ENCODE results near the gene TSPO.

The TSPO gene

GRCh38 chr22:43206509-43207161, 55.3 kb downstream of the TSPO start:
- Mint-ChIP-seq H3K36me3 (no peaks in the 10 kb centered on the region), H3K4me1 (ENCODE audit: low read depth) (peaks cover 7% of the 10 kb centered on the region), H3K27ac (no peak overlapping the region)

GRCh38 chr22:43207386-43207785, 56.0 kb downstream of the TSPO start:
- Mint-ChIP-seq H3K27ac (no peak overlapping the region), H3K4me3 (no peak overlapping the region), H3K27me3 (no peaks in the 10 kb centered on the region), H3K36me3 (no peaks in the 10 kb centered on the region), H3K9me3 (ENCODE audit: low read depth) (no peaks in the 10 kb centered on the region), H3K4me1 (ENCODE audit: low read depth) (peaks cover 7% of the 10 kb centered on the region)

More at GRCh38 chr22:43206509-43207161, 55.3 kb downstream of the TSPO start:
- H3K4me3 Mint-ChIP-seq: no peak overlapping the region
- no peaks in the 10 kb centered on the region for H3K9me3 Mint-ChIP-seq (ENCODE audit: low read depth)
- H3K27me3 Mint-ChIP-seq: no peaks in the 10 kb centered on the region

DNA sequence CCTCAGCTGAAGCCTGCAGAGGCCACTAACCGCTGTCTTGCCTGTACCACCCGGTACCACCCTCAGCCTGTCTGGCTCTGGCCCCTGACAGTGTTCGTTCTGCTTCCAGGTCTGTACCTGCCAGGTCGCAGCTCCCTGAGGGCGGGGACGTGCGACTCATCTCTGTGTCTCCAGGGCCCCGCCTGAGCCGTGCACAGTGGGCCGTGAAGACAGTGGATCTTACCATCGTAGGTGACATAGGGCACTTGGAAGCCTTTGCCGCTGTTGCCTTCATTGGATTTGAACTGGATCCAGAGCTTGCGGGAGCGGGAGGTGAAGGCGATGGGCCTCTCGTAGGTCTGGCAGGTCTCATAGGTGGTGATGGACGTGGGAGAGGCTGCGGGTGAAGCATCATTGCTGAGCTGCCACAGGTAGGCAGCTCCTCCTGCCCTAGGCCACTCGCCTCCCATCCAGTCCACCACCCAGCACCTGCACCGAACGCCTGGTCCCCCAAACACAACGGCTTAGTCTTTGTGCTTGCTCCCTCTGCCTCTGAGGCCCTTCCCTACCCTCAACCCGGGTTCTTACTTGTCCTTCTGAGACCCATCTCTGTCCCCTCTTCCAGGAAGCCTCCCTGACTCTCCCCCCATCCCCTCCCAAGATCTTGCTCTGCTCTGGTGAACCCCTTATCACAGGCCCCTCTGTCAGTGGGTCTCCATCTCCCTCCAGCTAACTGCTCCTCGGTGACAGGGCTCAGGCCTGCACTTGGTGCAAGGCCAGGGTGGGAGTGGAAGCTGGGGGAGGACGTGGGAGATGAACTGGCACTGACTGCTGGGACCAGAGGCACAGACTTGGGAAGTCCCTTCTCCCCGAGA, 56.7 kb downstream of the TSPO start:
- H3K4me3 Mint-ChIP-seq: no peak overlapping the region
- H3K36me3 Mint-ChIP-seq: no peaks in the 10 kb centered on the region
- peaks cover 7% of the 10 kb centered on the region for H3K4me1 Mint-ChIP-seq (ENCODE audit: low read depth)
- H3K27ac Mint-ChIP-seq: no peak overlapping the region
- no peaks in the 10 kb centered on the region for H3K9me3 Mint-ChIP-seq (ENCODE audit: low read depth)
- H3K27me3 Mint-ChIP-seq: no peaks in the 10 kb centered on the region

DNA sequence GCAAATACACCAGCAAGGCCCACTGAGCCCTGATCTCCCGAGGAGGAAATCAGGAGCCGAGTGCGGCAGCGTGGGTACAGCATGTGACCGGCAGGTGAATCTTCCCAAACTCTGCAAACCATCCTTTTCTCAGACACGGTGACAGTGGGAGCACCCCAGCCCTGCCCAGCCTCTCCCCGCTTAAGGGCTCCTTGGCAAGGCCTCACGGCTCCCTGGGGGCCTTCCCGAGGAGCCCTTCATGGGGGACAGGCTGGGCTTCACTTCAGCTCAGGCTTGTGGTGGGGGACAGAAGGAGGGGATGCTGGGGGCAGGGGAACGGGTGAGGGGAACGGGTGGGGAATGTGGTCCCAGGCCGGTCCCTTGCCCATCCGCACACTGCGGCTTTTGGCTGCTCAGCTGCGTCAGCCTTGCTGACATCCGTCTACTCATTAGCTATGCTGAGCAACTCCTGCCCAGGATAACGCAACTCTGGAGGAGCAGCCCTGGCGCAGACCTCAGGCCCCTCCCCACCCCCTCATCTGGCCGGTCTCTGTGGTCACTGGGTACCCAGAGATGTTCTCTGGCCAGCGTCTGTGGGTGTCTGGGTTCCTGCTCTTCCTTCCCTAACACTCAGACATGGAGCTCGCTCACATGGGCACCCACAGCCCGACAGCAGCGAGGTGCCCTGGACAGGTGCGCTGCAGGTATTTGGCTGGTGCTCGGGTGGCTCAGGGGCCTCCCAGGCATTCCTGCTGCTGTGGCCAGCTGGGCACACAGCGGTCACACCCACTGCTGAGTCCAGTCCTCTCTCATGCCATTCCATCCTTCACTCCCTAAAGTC, 57.6 kb downstream of the TSPO start:
- Mint-ChIP-seq H3K4me1 (ENCODE audit: low read depth) (peaks cover 7% of the 10 kb centered on the region), H3K27me3 (no peaks in the 10 kb centered on the region), H3K36me3 (no peaks in the 10 kb centered on the region), H3K27ac (no peak overlapping the region), H3K4me3 (no peak overlapping the region), H3K9me3 (ENCODE audit: low read depth) (no peaks in the 10 kb centered on the region)

- H3K4me3 Mint-ChIP-seq: no peak overlapping the region
- no peaks in the 10 kb centered on the region for H3K27me3 Mint-ChIP-seq
- H3K4me1 Mint-ChIP-seq (ENCODE audit: low read depth): peaks cover 7% of the 10 kb centered on the region
- no peak overlapping the region for H3K27ac Mint-ChIP-seq
- no peaks in the 10 kb centered on the region for H3K9me3 Mint-ChIP-seq (ENCODE audit: low read depth)
- H3K36me3 Mint-ChIP-seq: no peaks in the 10 kb centered on the region
Measured at GRCh38 chr22:43209523-43209890, 58.1 kb downstream of the TSPO start.

- Mint-ChIP-seq H3K36me3 (no peaks in the 10 kb centered on the region), H3K4me1 (ENCODE audit: low read depth) (peaks cover 7% of the 10 kb centered on the region), H3K4me3 (no peak overlapping the region), H3K27me3 (no peaks in the 10 kb centered on the region), H3K9me3 (ENCODE audit: low read depth) (no peaks in the 10 kb centered on the region), H3K27ac (no peak overlapping the region)
Measured at GRCh38 chr22:43209971-43210370, 58.6 kb downstream of the TSPO start.

- H3K36me3 Mint-ChIP-seq: no peaks in the 10 kb centered on the region
- H3K4me3 Mint-ChIP-seq: no peak overlapping the region
- H3K27ac Mint-ChIP-seq: no peak overlapping the region
- H3K27me3 Mint-ChIP-seq: no peaks in the 10 kb centered on the region
- peaks cover 7% of the 10 kb centered on the region for H3K4me1 Mint-ChIP-seq (ENCODE audit: low read depth)
- H3K9me3 Mint-ChIP-seq (ENCODE audit: low read depth): no peaks in the 10 kb centered on the region
Measured at GRCh38 chr22:43210631-43211515, 59.5 kb downstream of the TSPO start.

GRCh38 chr22:43211941-43212433, 60.6 kb downstream of the TSPO start:
- H3K4me3 Mint-ChIP-seq: no peak overlapping the region
- no peaks in the 10 kb centered on the region for H3K4me1 Mint-ChIP-seq (ENCODE audit: low read depth)

DNA sequence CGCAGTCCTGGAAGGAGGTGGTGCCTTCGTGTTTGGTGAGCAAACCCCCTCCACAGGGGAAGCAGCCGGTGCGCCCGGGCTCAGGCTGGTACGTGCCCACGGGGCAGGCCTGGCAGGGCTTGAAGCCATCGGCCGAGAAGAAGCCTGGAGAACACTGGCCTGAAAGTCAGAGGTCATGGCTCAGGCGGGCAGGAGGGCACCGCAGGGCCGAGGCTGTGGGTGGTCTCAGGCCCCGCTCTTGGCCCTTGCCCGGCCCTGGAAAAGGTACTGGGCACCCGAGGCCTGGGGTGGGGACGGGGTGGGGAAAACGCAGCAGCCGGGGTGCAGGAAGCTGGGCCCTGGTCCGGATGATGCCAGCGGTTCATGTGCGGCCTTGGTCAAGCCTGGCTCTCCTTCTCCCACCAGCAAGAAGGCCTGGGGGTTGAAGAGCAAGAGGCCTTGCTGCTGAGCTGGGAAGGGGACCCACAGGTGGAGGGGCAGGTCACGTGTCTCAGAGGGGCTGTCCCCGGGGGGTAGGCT, 61.1 kb downstream of the TSPO start:
- Mint-ChIP-seq H3K27ac (no peak overlapping the region), H3K36me3 (no peaks in the 10 kb centered on the region), H3K9me3 (ENCODE audit: low read depth) (no peaks in the 10 kb centered on the region), H3K4me3 (no peak overlapping the region), H3K27me3 (no peaks in the 10 kb centered on the region), H3K4me1 (ENCODE audit: low read depth) (no peaks in the 10 kb centered on the region)

More at GRCh38 chr22:43211941-43212433, 60.6 kb downstream of the TSPO start:
- Mint-ChIP-seq H3K9me3 (ENCODE audit: low read depth) (no peaks in the 10 kb centered on the region), H3K36me3 (no peaks in the 10 kb centered on the region), H3K27ac (no peak overlapping the region), H3K27me3 (no peaks in the 10 kb centered on the region)
